H1 (cell line): ENCODE results near the gene AWAT1. TPM values are rescaled to one million over a fixed set of nuclear protein-coding genes. Genes with fewer than 3 reads are reported as not detected.

Source experiments
- CTCF ChIA-PET: fragments of 300-600 bp; sonication (Branson Sonifier 250); formaldehyde crosslinking; loops from one replicate; lab custom pipeline; 2021; ENCODE audit not compliant: partially characterized antibody; lab: Charles Lee
- POLR2A ChIA-PET: fragments of 300-600 bp; sonication (Branson Sonifier 250); formaldehyde crosslinking; loops from one replicate; lab custom pipeline; 2021; ENCODE audit warnings: inconsistent platforms; ENCODE audit not compliant: partially characterized antibody; lab: Charles Lee
- DNase-seq, 2 experiments: peaks; one replicate each; pipeline versions ENCODE4 v3.0.0 to v3.0.0-alpha.2; 2010 to 2022; ENCODE audit warnings: low spot score in 2 of 2, low read depth in 1 of 2, mixed read lengths in 1 of 2
- FAIRE-seq: peaks from 2 replicates; lab custom pipeline; 2011; peaks lifted over from hg19 to GRCh38; lab: Jason Lieb, UNC
- H2AFZ ChIP-seq: 2 replicates; pipeline ENCODE4 v1.8.1; 2012; ENCODE audit warnings: low read length, inconsistent platforms
- H2AK5ac ChIP-seq: 2 replicates; pipeline ENCODE4 v1.6.1; 2013; ENCODE audit warnings: low read depth, low read length
- H2BK120ac ChIP-seq: replicated peaks from 2 replicates; pipeline ENCODE3; 2013; ENCODE audit warnings: low read depth, low read length, inconsistent platforms
- H2BK12ac ChIP-seq: 2 replicates; pipeline ENCODE4 v1.6.1; 2013; ENCODE audit warnings: low read depth, low read length
- H2BK15ac ChIP-seq: 2 replicates; pipeline ENCODE4 v1.6.1; 2013; ENCODE audit warnings: low read length
- H2BK20ac ChIP-seq: 2 replicates; pipeline ENCODE4 v1.6.1; 2013; ENCODE audit warnings: low read length
- H2BK5ac ChIP-seq: 2 replicates; pipeline ENCODE4 v1.6.1; 2013; ENCODE audit warnings: low read depth, low read length
- H3K14ac ChIP-seq: 2 replicates; pipeline ENCODE4 v1.6.1; 2013; ENCODE audit warnings: inconsistent platforms; ENCODE audit not compliant: insufficient read length
- H3K18ac ChIP-seq: 2 replicates; pipeline ENCODE4 v1.6.1; 2013; ENCODE audit warnings: low read length; ENCODE audit errors: extremely low read depth
- H3K23ac ChIP-seq: 2 replicates; pipeline ENCODE4 v1.6.1; 2013; ENCODE audit warnings: inconsistent platforms; ENCODE audit not compliant: insufficient read length
- H3K23me2 ChIP-seq: 2 replicates; pipeline ENCODE4 v1.6.1; 2013; ENCODE audit warnings: low read depth, low read length
- H3K27ac ChIP-seq: 2 replicates; pipeline ENCODE4 v1.6.1; 2011; ENCODE audit warnings: low read depth, low read length, inconsistent platforms
- H3K27me3 ChIP-seq, 4 experiments: replicated peaks in 1 of 4; 1 replicate in 1 of 4; 2 replicates in 3 of 4; pipeline versions ENCODE4 v1.6.1 to v1.8.1; 2011 to 2013; ENCODE audit warnings: low read length in 3 of 4, mild to moderate bottlenecking in 3 of 4, inconsistent platforms in 2 of 4, mixed read lengths in 2 of 4, moderate library complexity in 1 of 4; ENCODE audit not compliant: control insufficient read depth in 3 of 4, insufficient read depth in 3 of 4; ENCODE audit errors: extremely low read depth in 1 of 4
- H3K36me3 ChIP-seq, 4 experiments: 2 replicates each; pipeline versions ENCODE4 v1.6.1 to v1.8.1; 2011 to 2013; ENCODE audit warnings: mild to moderate bottlenecking in 4 of 4, low read length in 3 of 4, moderate library complexity in 2 of 4, control low read depth in 1 of 4, inconsistent platforms in 1 of 4; ENCODE audit not compliant: insufficient read depth in 4 of 4, control insufficient read depth in 2 of 4
- H3K4ac ChIP-seq: replicated peaks from 2 replicates; pipeline ENCODE3; 2013; ENCODE audit warnings: low read length, low read depth, mixed read lengths, inconsistent platforms; ENCODE audit not compliant: insufficient read length
- H3K4me1 ChIP-seq, 4 experiments: replicated peaks in 1 of 4; 1 replicate in 1 of 4; 2 replicates in 3 of 4; pipeline versions ENCODE4 v1.6.1 to v1.8.1; 2011 to 2013; ENCODE audit warnings: low read length in 3 of 4, inconsistent platforms in 2 of 4, mixed read lengths in 1 of 4; ENCODE audit not compliant: insufficient read depth in 4 of 4, control insufficient read depth in 3 of 4
- H3K4me2 ChIP-seq, 2 experiments: 2 replicates each; pipeline versions ENCODE4 v1.6.1 to v1.8.1; 2011 to 2013; ENCODE audit warnings: low read depth in 2 of 2, low read length in 2 of 2, control low read depth in 1 of 2, inconsistent platforms in 1 of 2, mild to moderate bottlenecking in 1 of 2; ENCODE audit not compliant: insufficient read depth in 1 of 2
- H3K4me3 ChIP-seq, 4 experiments: fragments of 200-600, 300-600 bp in 1 of 4; sonication (generic), shearing (Covaris generic), sonication (Bioruptor Twin) in 1 of 4; 2 replicates each; pipeline versions ENCODE4 v1.5.1 to v1.8.1; 2011 to 2016; ENCODE audit warnings: low read length in 4 of 4, low read depth in 3 of 4, control low read depth in 2 of 4, inconsistent platforms in 2 of 4, mild to moderate bottlenecking in 2 of 4, mixed read lengths in 1 of 4, moderate library complexity in 1 of 4; ENCODE audit not compliant: insufficient read depth in 2 of 4; ENCODE audit errors: extremely low read depth in 1 of 4
- H3K56ac ChIP-seq: replicated peaks from 2 replicates; pipeline ENCODE3; 2013; ENCODE audit warnings: low read depth, mild to moderate bottlenecking, mixed read lengths, low read length, inconsistent platforms; ENCODE audit not compliant: insufficient read length
- H3K79me1 ChIP-seq: 2 replicates; pipeline ENCODE4 v1.6.1; 2013; ENCODE audit warnings: low read depth, low read length, control low read depth
- H3K79me2 ChIP-seq, 2 experiments: 2 replicates each; pipeline versions ENCODE4 v1.6.1 to v1.8.1; 2012 to 2013; ENCODE audit warnings: low read length in 2 of 2, mild to moderate bottlenecking in 2 of 2, inconsistent platforms in 1 of 2; ENCODE audit not compliant: insufficient read depth in 2 of 2, control insufficient read depth in 1 of 2
- H3K9ac ChIP-seq, 4 experiments: replicated peaks in 1 of 4; 1 replicate in 1 of 4; 2 replicates in 3 of 4; pipeline versions ENCODE4 v1.6.1 to v1.8.1; 2011 to 2013; ENCODE audit warnings: low read depth in 3 of 4, low read length in 3 of 4, control low read depth in 2 of 4, mild to moderate bottlenecking in 2 of 4, moderate library complexity in 2 of 4, inconsistent platforms in 1 of 4; ENCODE audit errors: extremely low read depth in 1 of 4
- H3K9me3 ChIP-seq, 2 experiments: 2 replicates each; pipeline versions ENCODE4 v1.6.1 to v1.8.1; 2012 to 2013; ENCODE audit warnings: mild to moderate bottlenecking in 2 of 2, moderate library complexity in 2 of 2, control low read depth in 1 of 2, inconsistent platforms in 1 of 2, low read depth in 1 of 2, low read length in 1 of 2, mixed read lengths in 1 of 2; ENCODE audit not compliant: insufficient read depth in 2 of 2
- H4K20me1 ChIP-seq, 2 experiments: replicated peaks in 1 of 2; 2 replicates each; pipeline versions ENCODE3 to v1.8.1; 2011 to 2013; ENCODE audit warnings: inconsistent platforms in 2 of 2, low read length in 2 of 2, mild to moderate bottlenecking in 1 of 2; ENCODE audit not compliant: insufficient read depth in 2 of 2, control insufficient read depth in 1 of 2
- H4K5ac ChIP-seq: 2 replicates; pipeline ENCODE4 v1.6.1; 2013; ENCODE audit warnings: low read length, low read depth, mixed read lengths, inconsistent platforms; ENCODE audit not compliant: insufficient read length
- H4K8ac ChIP-seq: 2 replicates; pipeline ENCODE4 v1.8.0; 2013; ENCODE audit warnings: mild to moderate bottlenecking, moderate library complexity, low read length, inconsistent platforms; ENCODE audit not compliant: insufficient read depth; ENCODE audit errors: extremely low read depth
- H4K91ac ChIP-seq: replicated peaks from 2 replicates; pipeline ENCODE3; 2013; ENCODE audit warnings: low read length, mixed read lengths, inconsistent platforms; ENCODE audit not compliant: insufficient read length
- ATF3 ChIP-seq: IDR thresholded peaks from 2 replicates; pipeline ENCODE4 v1.6.1; 2011; ENCODE audit warnings: low read depth, mild to moderate bottlenecking, low read length; ENCODE audit not compliant: insufficient read depth
- CHD2 ChIP-seq: IDR thresholded peaks from 2 replicates; pipeline ENCODE4 v1.6.1; 2012; ENCODE audit warnings: low read length, improper control_type of control experiment
- CTCF ChIP-seq, 3 experiments: IDR thresholded peaks; 1 replicate in 2 of 3; 2 replicates in 1 of 3; pipeline versions ENCODE4 v1.5.1 to v1.6.1; 2011; ENCODE audit warnings: low read length in 3 of 3, mild to moderate bottlenecking in 3 of 3, inconsistent platforms in 2 of 3, low read depth in 1 of 3, moderate library complexity in 1 of 3; ENCODE audit not compliant: insufficient read depth in 1 of 3; ENCODE audit errors: control extremely low read depth in 1 of 3
- RAD21 ChIP-seq, 2 experiments: IDR thresholded peaks in 1 of 2; conservative IDR thresholded peaks in 1 of 2; 2 replicates each; pipeline ENCODE4 v1.6.1; 2011; ENCODE audit warnings: low read depth in 2 of 2, low read length in 2 of 2, improper control_type of control experiment in 1 of 2, inconsistent platforms in 1 of 2, mild to moderate bottlenecking in 1 of 2, moderate library complexity in 1 of 2
- RNF2 ChIP-seq: fragments of 200-900, 300-1000 bp; sonication (generic); IDR thresholded peaks from 2 replicates; pipeline ENCODE4 v1.7.1; 2016; ENCODE audit warnings: borderline replicate concordance, low read depth, mild to moderate bottlenecking, antibody characterized with exemption, low read length; ENCODE audit not compliant: poor library complexity, severe bottlenecking; ENCODE audit errors: missing control alignments
- SIX5 ChIP-seq: IDR thresholded peaks from 2 replicates; pipeline ENCODE4 v1.6.1; 2011; ENCODE audit warnings: mild to moderate bottlenecking, low read depth, low read length
- TCF12 ChIP-seq: IDR thresholded peaks from 2 replicates; pipeline ENCODE4 v1.6.1; 2011; ENCODE audit warnings: low read depth, mild to moderate bottlenecking, low read length
- WGBS, 2 experiments: shearing (Covaris generic) in 1 of 2; methylation state at CpG; one replicate each; pipeline versions ENCODE4 v1.1.6 to v1.1.7; 2013 to 2015; ENCODE audit warnings: low lambda C conversion rate in 2 of 2, mixed read lengths in 2 of 2, inconsistent platforms in 1 of 2, low coverage in 1 of 2, missing lambda C conversion rate in 1 of 2; ENCODE audit not compliant: insufficient replicate concordance in 2 of 2, insufficient coverage in 1 of 2, insufficient read length in 1 of 2; ENCODE audit errors: extremely low coverage in 1 of 2, missing lambda C conversion rate in 1 of 2; 5-methylcytosine and 5-hydroxymethylcytosine counted together
- polyA plus RNA-seq, 7 experiments: library from polyadenylated mRNA; depleted of rRNA in 3 of 7; stranded (reverse) in 5 of 7; unstranded in 2 of 7; fragments of >200 nt in 5 of 7; fragments of 200-250 nt in 2 of 7; gene quantifications; 1 replicate in 5 of 7; 2 replicates in 1 of 7; 4 replicates in 1 of 7; pipeline versions ENCODE4 v1.2.1 to v1.2.3, GENCODE V29; 2011 to 2013; ENCODE audit warnings: missing spikeins in 2 of 7, mixed read lengths in 2 of 7
- total RNA-seq: library from RNA; stranded (reverse); fragmentation: NEBNext Ultra II Directional; extraction: Animal tissue kit (Norgen Biotek cat#: 25700); gene quantifications from 2 replicates; pipeline ENCODE4 v1.2.1, GENCODE V29; 2021

AWAT1 gene
- total and polyA plus RNA-seq, 2 of the 8 experiments (the other 6 are each of a cell fraction or from before 2014, with no cell fraction given): not detected

GRCh38 chrX:70196961-70197720, 37.3 kb upstream of the AWAT1 start:
- Histone ChIP-seq H3K4me2 (no peak overlapping the region), H3K9ac (no peak overlapping the region), H3K9me3 (no peaks in the 10 kb centered on the region), H3K4me1 (no peaks in the 10 kb centered on the region), H3K18ac (no peak overlapping the region), H3K23me2 (no peaks in the 10 kb centered on the region), H4K20me1 (no peaks in the 10 kb centered on the region), H2BK15ac (no peak overlapping the region), H2BK5ac (no peak overlapping the region)
- FAIRE-seq: peak; percentile 99
- 32% methylated on average over 12 of the region's 12 CpGs; no CpG with 5 or more reads in 1 of the 2 experiments for WGBS, 2 experiments
- CTCF ChIA-PET: interaction anchor here (0.7 to 2.1 kb wide), 8 partner anchors 9 to 88 kb away, joined by 3 to 5 read pairs (median 3); no protein-coding TSS in a partner anchor
- TF ChIP-seq TCF12 (no peak), ATF3 (no peak), RAD21 (IDR thresholded peaks at IDR 0.05 in 1 of 2, conservative IDR thresholded peaks at IDR 0.05 in 1 of 2; ENCODE audit: low read depth in 2 of 2, low read length in 2 of 2) (peak; percentile 59 to 71), RNF2 (no peak), CTCF (IDR thresholded peaks at IDR 0.05; ENCODE audit: control extremely low read depth in 1 of 3, insufficient read depth in 1 of 3, low read depth in 1 of 3, low read length in 3 of 3) (peak; percentile 34 to 60 (median 59)), SIX5 (no peak), CHD2 (no peak)
- TF ChIP-seq, all 59 proteins: peak for 2
- no peak overlapping the region for H2AK5ac ChIP-seq
- H3K36me3 ChIP-seq: no peaks in the 10 kb centered on the region
- no peak overlapping the region for H3K14ac ChIP-seq
- H2AFZ ChIP-seq: peak overlapping the region; percentile 90; the same call in 1 of the 2 replicates
- POLR2A ChIA-PET: no interaction called here
- no peaks in the 10 kb centered on the region for H3K79me1 ChIP-seq
- no peak overlapping the region for H3K27ac ChIP-seq
- no peak overlapping the region for H3K56ac ChIP-seq
- H4K91ac ChIP-seq: no peak overlapping the region
- no peak overlapping the region for H2BK120ac ChIP-seq
- no peak overlapping the region for H2BK12ac ChIP-seq
- DNase-seq: peak; percentile 9 to 73
- no peak overlapping the region for H3K4me3 ChIP-seq
- no peak overlapping the region for H3K4ac ChIP-seq
- no peak overlapping the region for H2BK20ac ChIP-seq
- H3K27me3 ChIP-seq: no peaks in the 10 kb centered on the region
- H4K8ac ChIP-seq: no peak overlapping the region
- H4K5ac ChIP-seq: no peak overlapping the region
- H3K79me2 ChIP-seq: no peaks in the 10 kb centered on the region
- no peak overlapping the region for H3K23ac ChIP-seq
